GM18907 (cell line): ENCODE measurements around the gene IGF2BP3.
A peak's percentile ranks its signal among the peaks of the same experiment; 100 is the strongest.

ENCODE experiments used
- ATAC-seq: cut with Tn5 transposase; IDR thresholded peaks from one replicate; pipeline ENCODE4 v1.9.1; 2021; ENCODE audit warnings: mild to moderate bottlenecking, moderate library complexity; ENCODE audit not compliant: unreplicated experiment

IGF2BP3 gene

GRCh38 chr7:23380961-23381360 lies 89.3 kb downstream of the IGF2BP3 start:
- no peak for ATAC-seq

- no peak for ATAC-seq
Measured at GRCh38 chr7:23380556-23380955, 89.7 kb downstream of the IGF2BP3 start.

GRCh38 chr7:23378996-23379395 lies 91.3 kb downstream of the IGF2BP3 start:
- ATAC-seq, result no peak

- no peak for ATAC-seq
Measured at GRCh38 chr7:23377134-23377533, 93.2 kb downstream of the IGF2BP3 start.

- ATAC-seq, result peak; percentile 70
Measured at GRCh38 chr7:23373151-23374004, 96.9 kb downstream of the IGF2BP3 start.

- no peak for ATAC-seq
Measured at GRCh38 chr7:23372611-23373010, 97.7 kb downstream of the IGF2BP3 start.

GRCh38 chr7:23371654-23372053 lies 98.6 kb downstream of the IGF2BP3 start:
- ATAC-seq, result no peak

GRCh38 chr7:23369695-23370404 lies 100.4 kb downstream of the IGF2BP3 start:
- no peak for ATAC-seq

GRCh38 chr7:23369100-23369499 lies 101.2 kb downstream of the IGF2BP3 start:
- no peak for ATAC-seq

- ATAC-seq, result no peak
Measured at GRCh38 chr7:23358152-23358674, 112.1 kb downstream of the IGF2BP3 start.

GRCh38 chr7:23357190-23358093 lies 112.8 kb downstream of the IGF2BP3 start:
- peak; percentile 47 for ATAC-seq

- ATAC-seq, result no peak
Measured at GRCh38 chr7:23356726-23357125, 113.6 kb downstream of the IGF2BP3 start.

GRCh38 chr7:23356168-23356567 lies 114.1 kb downstream of the IGF2BP3 start:
- ATAC-seq, result no peak

- peak; percentile 69 for ATAC-seq
Measured at GRCh38 chr7:23353172-23353571, 117.1 kb downstream of the IGF2BP3 start.

GRCh38 chr7:23350466-23350865 lies 119.8 kb downstream of the IGF2BP3 start:
- no peak for ATAC-seq

GRCh38 chr7:23349484-23350157 lies 120.7 kb downstream of the IGF2BP3 start:
- ATAC-seq, result no peak

GRCh38 chr7:23347682-23348180 lies 122.6 kb downstream of the IGF2BP3 start:
- ATAC-seq, result no peak

GRCh38 chr7:23347033-23347681 lies 123.1 kb downstream of the IGF2BP3 start:
- ATAC-seq, result no peak

- ATAC-seq, result no peak
Measured at GRCh38 chr7:23346316-23346715, 124.0 kb downstream of the IGF2BP3 start.

GRCh38 chr7:23345601-23346000 lies 124.7 kb downstream of the IGF2BP3 start:
- no peak for ATAC-seq
